ENCODE results near the gene GNAT2.

GRCh38 chr1:109615879-109616278 is 3.5 kb downstream of the GNAT2 start:
- TF ChIP-seq YY1 (IDR thresholded peaks at IDR 0.05; ENCODE audit: insufficient read depth, insufficient read length) (no peak), ZNF274 (IDR thresholded peaks at IDR 0.05; ENCODE audit: low read depth, low read length) (no peak), SUZ12 (IDR thresholded peaks at IDR 0.05; ENCODE audit: extremely low read depth, insufficient read depth, insufficient read length) (no peak)

All from NT2/D1 (cell line).